LNCAP (cell line): ENCODE measurements around the gene STOM.

Experiments
- TF ChIP-seq, protein P1 (sequence below): fragments of 450-650 bp; IDR thresholded peaks from 2 replicates; pipeline ENCODE4 v1.5.1; 2017; ENCODE audit warnings: mild to moderate bottlenecking

STOM gene

DNA sequence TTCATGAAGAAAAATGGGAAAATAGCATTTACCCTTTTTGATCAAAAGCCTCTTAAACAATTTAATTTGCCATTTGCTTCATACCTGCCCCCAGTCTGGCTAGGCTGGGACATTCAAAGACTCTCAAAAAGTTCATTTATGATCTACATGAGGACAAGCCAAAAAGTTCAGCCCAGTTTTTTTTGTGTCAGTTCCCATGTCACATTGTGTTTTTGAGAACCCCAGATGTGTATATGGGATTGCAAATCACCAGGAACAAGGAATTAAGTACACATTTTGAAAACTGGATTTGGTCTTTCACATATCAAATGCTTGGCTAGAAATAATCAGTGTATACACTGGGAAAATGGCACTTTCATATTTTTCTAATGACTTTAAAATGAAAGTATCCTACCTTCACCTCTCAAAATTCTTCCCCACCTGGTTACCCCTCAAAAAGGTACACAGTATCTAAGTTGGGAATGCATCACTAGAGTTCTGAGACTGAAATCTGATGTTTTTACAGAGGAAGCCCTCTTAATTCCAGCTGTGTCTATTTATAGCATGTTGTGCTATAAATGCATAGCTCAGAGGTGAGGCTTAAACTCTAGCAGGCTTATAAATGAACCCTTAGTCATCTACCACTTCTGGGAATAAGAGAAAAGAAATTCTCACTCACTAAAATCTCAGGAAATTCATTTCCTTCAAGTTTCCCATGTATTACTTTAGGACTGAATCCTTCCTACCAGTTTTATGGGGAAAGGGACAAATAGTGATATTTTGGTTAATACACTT lies 9.3 kb downstream of the STOM start:
- TF ChIP-seq, protein P1, sequence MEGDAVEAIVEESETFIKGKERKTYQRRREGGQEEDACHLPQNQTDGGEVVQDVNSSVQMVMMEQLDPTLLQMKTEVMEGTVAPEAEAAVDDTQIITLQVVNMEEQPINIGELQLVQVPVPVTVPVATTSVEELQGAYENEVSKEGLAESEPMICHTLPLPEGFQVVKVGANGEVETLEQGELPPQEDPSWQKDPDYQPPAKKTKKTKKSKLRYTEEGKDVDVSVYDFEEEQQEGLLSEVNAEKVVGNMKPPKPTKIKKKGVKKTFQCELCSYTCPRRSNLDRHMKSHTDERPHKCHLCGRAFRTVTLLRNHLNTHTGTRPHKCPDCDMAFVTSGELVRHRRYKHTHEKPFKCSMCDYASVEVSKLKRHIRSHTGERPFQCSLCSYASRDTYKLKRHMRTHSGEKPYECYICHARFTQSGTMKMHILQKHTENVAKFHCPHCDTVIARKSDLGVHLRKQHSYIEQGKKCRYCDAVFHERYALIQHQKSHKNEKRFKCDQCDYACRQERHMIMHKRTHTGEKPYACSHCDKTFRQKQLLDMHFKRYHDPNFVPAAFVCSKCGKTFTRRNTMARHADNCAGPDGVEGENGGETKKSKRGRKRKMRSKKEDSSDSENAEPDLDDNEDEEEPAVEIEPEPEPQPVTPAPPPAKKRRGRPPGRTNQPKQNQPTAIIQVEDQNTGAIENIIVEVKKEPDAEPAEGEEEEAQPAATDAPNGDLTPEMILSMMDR, result no peak

DNA sequence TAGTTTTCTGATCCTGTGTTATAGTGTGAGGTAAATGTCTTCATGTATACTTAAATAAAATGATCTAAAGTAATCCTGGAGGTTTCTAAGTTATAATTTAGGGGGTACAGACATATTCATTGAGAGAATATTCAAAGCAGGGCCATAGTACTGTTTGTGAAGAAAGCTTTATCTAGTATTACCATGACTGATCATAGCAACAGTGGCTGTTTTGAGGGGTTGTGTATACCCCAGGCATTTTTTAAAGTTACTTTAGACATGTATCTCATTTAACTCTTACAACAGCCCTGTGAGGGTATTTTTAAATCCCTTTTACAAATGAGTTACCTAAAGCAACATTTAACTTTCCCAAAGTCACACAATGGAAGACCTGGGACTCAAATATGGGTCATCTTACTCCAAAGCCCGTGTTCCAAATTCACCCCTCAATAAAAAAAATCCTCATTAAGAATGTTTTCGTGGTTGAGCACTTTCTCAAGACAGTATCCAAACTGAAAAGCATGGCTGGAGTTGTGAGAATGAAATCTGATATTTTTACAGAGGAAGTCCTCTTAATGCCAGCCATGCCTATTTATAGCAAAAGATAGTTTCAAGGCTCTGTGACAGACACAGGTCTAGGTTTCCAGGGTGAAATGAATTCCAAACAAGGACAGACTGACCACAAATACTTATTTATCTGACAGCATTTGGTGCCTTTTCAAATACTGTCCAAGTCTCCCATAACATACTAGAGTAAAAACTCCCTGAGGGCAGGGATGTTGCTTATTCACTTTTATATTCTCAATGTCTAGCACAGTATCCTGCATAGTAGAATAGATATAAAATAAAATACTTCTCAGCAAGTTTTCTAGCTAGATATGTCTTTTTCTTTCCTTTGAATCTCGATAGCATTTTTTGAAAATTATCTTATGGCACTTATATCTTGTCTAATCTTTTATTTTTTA lies 10.4 kb downstream of the STOM start:
- TF ChIP-seq, protein P1, result no peak

DNA sequence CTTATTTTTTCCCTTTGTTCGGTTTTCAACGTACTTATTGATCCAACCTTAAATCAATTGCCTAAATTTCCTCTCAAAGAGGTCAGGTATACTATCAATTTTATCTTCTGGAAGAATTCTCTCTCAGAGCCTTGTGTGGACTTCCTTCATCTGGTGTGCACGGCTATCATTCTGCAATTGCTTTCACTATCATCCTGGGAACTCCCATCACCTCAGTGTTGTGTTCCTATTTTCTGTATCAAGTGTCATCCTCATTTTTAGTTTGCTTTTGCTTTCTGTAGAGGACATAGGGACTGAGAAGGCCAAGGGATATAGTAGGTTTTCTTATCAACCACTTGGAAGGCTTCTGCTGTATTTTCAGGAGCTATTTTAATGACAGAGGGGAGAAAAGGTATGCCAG lies 11.3 kb downstream of the STOM start:
- TF ChIP-seq, protein P1, result no peak

DNA sequence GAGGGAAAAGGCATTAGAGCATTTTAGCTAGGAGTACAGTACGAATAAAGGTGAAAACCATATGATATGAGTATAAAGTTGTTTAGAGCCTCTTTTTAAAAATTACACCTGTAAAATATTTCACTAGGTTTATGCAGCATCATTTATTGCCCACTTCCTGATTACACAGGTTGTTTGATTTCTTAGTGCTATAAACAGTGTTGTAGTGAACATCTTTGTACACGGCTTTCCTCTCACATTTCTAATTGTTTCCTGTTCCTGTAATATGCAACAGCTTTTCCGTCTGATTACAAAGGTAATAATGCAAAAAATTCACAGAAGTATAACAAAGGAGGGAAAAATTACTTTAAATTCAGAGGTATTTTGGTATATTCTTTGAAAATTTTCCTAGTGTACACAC lies 13.0 kb downstream of the STOM start:
- TF ChIP-seq, protein P1, result no peak

DNA sequence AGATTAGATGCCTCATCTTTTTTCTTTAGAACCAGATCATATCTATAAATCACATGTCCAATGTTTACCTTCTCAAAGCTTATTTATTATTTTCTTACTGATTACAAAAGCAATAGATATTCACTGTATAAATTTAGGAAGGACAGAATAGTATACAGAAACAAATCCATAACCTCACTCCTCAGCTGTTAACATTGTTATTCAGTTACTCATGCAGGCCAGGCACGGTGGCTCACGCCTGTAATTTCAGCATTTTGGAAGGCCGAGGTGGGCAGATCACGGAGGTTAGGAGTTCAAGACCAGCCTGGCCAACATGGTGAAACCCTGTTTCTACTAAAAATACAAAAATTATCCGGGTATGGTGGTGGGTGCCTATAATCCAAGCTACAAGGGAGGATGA lies 15.3 kb downstream of the STOM start:
- TF ChIP-seq, protein P1, result no peak

DNA sequence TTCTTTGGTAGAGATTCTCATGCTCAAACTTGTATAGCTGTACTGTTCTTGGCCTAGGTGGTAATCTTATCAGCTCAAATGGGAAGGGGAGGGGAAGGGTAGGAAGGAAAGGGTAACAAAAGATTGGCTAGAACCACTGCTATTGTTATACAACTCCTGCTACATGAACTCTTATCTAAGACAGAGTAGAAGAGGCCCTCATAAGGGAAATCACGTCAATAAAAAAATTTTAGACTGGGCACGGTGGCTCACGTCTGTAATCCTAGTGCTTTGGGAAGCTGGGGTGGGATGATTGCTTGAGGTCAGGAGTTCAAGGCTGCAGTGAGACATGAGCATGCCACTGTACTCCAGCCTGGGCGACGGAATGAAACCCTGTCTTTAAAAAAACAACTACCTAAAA lies 15.9 kb downstream of the STOM start:
- TF ChIP-seq, protein P1, result no peak

DNA sequence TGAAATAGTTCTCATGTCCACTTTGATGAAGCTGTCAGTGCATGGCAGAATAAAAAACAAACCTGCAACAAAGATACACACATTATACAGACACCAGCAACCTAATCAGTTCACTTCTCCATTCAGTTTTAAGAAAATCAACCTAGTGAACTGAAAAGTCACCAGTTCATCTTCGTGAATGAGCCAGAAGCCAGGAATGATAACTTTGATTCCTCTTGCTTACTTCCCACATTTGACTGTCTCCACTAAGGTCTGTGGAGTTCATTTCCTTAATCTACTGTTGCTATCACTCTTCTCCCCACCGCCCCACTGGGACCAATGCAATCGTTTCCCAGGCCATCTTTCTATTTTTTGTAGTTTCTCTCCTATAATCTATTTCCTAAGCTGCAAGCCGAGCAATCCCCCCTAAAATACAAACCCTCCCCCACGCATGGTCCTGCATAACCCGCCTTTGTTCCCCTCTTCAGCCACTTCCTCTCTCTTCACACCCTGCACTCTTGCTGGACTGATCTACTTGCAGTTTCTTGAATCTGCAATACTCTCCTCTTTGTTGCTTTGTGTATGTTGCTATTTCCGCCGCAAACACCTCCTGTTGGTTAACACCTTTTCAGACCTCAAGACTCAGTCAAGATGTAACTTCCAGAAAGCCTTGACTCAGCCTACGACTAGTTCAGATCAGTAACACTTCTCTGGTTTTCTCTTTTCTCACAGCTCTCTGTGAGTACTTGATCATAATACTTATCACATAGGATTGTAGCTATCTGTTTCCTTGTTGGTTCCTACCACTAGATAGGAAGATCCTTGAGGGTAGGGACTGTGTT lies 16.6 kb downstream of the STOM start:
- TF ChIP-seq, protein P1, result no peak
